Measurements from ENCODE around the gene DLG5.
"Not testable (repeated sequence)": the region's sequence is repeated elsewhere in the genome, so short reads cannot be mapped to it uniquely, and the experiment has no call there.

DLG5 gene

DNA sequence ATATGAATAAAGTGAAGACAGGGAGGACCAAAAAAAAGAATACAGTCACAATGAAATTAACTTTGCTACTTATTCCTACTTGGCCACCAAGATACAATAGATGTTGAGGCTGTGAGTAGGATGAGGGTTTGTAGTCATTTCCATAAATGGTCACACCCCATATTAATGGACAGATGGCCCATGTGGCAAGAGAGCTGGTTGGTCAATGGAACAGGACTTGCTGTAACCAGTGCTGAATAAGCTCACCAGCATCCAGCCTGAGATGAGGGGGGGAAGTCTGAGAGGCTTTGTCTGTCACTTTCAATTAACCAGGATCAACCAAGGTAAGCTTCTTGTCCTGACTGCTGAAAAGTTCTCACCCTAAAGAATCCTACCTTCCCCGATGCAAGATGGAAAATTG lies 158.5 kb downstream of the DLG5 start (continued):
- TF ChIP-seq, protein P1, sequence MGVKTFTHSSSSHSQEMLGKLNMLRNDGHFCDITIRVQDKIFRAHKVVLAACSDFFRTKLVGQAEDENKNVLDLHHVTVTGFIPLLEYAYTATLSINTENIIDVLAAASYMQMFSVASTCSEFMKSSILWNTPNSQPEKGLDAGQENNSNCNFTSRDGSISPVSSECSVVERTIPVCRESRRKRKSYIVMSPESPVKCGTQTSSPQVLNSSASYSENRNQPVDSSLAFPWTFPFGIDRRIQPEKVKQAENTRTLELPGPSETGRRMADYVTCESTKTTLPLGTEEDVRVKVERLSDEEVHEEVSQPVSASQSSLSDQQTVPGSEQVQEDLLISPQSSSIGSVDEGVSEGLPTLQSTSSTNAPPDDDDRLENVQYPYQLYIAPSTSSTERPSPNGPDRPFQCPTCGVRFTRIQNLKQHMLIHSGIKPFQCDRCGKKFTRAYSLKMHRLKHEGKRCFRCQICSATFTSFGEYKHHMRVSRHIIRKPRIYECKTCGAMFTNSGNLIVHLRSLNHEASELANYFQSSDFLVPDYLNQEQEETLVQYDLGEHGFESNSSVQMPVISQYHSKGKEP (tag by site-specific recombination; IDR thresholded peaks at IDR 0.05): no peak
- no peak for TF ChIP-seq SCRT2 (tag by site-specific recombination; IDR thresholded peaks at IDR 0.05)
- TF ChIP-seq, protein P2, sequence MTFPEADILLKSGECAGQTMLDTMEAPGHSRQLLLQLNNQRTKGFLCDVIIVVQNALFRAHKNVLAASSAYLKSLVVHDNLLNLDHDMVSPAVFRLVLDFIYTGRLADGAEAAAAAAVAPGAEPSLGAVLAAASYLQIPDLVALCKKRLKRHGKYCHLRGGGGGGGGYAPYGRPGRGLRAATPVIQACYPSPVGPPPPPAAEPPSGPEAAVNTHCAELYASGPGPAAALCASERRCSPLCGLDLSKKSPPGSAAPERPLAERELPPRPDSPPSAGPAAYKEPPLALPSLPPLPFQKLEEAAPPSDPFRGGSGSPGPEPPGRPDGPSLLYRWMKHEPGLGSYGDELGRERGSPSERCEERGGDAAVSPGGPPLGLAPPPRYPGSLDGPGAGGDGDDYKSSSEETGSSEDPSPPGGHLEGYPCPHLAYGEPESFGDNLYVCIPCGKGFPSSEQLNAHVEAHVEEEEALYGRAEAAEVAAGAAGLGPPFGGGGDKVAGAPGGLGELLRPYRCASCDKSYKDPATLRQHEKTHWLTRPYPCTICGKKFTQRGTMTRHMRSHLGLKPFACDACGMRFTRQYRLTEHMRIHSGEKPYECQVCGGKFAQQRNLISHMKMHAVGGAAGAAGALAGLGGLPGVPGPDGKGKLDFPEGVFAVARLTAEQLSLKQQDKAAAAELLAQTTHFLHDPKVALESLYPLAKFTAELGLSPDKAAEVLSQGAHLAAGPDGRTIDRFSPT (tag by site-specific recombination; IDR thresholded peaks at IDR 0.05): no peak

DNA sequence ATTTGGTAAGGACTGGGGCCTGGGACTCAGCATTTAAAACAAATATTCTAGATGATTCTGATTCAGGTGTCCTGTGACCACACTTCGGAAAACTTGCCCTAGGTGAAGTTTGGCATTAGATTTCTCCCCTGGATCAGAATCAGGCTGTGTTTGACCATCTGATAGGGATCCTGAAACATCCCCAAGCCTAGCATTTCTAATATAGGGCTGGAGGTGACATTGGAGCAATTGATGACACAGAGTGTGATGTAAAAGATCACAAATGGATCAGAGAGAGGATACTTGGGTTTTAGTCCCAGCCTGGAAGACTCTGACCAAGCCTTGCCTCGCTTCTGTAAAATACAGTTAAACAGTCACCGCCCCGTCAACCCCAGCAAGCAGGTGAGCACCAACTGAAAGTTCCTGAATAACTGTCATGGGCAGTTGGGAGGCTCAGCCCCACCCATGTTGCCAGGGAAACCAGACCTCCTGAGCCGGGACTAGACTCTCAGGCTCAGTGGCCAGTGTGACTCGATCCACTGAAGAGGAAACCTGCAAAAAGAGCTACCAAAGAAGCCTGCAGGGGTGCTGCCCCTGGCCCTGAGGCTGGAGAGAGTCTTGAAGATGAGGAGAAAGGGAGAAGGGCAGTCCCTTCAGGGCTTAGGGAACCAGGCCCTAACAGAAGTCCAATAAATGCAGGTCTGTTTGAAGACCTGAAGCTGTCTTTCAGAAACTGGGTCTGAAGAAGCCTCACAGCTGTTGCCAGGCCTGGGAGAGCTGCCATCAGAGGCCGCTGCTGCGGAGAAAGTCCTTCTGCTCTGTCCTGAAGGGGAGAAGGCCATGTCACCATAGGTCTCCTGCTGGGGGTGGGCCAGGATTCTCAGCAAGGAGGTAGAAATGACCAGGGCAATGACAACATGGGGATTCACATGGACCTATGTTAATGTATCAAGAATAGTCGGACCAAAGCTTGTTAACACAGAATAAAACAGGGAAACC lies 162.8 kb downstream of the DLG5 start:
- H3K4me1 ChIP-seq (ENCODE audit: control insufficient read depth, insufficient read depth, low read length): no peaks in the 10 kb centered on the region
- POLR2A ChIA-PET: no interaction called here
- no peak overlapping the region for H3K4me3 ChIP-seq (ENCODE audit: low read depth, low read length)
- CTCF ChIA-PET: interaction anchor here (0.7 kb wide), 1 partner anchor 598 kb away, joined by 3 read pairs; no protein-coding TSS in a partner anchor
- H3K9me3 ChIP-seq (ENCODE audit: control insufficient read depth, insufficient read depth, low read depth, low read length): no peaks in the 10 kb centered on the region
- H3K36me3 ChIP-seq (ENCODE audit: control insufficient read depth in 2 of 2, insufficient read depth in 1 of 2, low read length in 2 of 2): no peaks in the 10 kb centered on the region
- no peak for TF ChIP-seq ZFP69B (tag by site-specific recombination; IDR thresholded peaks at IDR 0.05)
- TF ChIP-seq ZNF2 (tag by site-specific recombination; IDR thresholded peaks at IDR 0.05): no peak
- TF ChIP-seq, protein P3, sequence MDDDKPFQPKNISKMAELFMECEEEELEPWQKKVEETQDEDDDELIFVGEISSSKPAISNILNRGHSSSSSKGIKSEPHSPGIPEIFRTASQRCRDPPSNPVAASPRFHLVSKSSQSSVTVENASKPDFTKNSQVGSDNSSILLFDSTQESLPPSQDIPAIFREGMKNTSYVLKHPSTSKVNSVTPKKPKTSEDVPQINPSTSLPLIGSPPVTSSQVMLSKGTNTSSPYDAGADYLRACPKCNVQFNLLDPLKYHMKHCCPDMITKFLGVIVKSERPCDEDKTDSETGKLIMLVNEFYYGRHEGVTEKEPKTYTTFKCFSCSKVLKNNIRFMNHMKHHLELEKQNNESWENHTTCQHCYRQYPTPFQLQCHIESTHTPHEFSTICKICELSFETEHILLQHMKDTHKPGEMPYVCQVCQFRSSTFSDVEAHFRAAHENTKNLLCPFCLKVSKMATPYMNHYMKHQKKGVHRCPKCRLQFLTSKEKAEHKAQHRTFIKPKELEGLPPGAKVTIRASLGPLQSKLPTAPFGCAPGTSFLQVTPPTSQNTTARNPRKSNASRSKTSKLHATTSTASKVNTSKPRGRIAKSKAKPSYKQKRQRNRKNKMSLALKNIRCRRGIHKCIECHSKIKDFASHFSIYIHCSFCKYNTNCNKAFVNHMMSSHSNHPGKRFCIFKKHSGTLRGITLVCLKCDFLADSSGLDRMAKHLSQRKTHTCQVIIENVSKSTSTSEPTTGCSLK (tag by site-specific recombination; IDR thresholded peaks at IDR 0.05): no peak
- no peak for TF ChIP-seq ZNF521 (tag by site-specific recombination; IDR thresholded peaks at IDR 0.05)
- peak; percentile 98 for TF ChIP-seq ZFP37 (tag by site-specific recombination; IDR thresholded peaks at IDR 0.05)
- H3K27ac ChIP-seq (ENCODE audit: extremely low read depth, low read depth, low read length): no peak overlapping the region

DNA sequence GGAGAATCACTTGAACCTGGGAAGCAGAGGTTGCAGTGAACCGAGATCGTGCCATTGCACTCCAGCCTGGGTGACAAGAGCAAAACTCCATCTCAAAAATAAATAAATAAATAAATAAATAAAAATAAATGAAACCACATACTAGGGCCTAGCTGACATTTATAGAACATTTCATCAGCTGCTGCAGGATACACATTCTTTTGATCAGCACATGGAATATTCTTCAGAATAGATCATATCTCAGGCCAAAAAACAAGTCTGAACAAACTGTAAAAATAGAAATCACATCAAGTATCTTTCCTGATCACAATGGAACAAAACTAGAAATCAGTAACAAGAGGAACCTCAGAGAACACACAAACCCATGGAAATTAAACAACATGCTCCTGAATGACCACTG lies 168.1 kb downstream of the DLG5 start:
- H3K9me3 ChIP-seq (ENCODE audit: control insufficient read depth, insufficient read depth, low read depth, low read length); H3K4me1 ChIP-seq (ENCODE audit: control insufficient read depth, insufficient read depth, low read length); H3K27ac ChIP-seq (ENCODE audit: extremely low read depth, low read depth, low read length); POLR2A ChIA-PET; H3K4me3 ChIP-seq (ENCODE audit: low read depth, low read length); H3K36me3 ChIP-seq (ENCODE audit: control insufficient read depth in 2 of 2, insufficient read depth in 1 of 2, low read length in 2 of 2): not testable (repeated sequence)
- CTCF ChIA-PET: interaction anchor here (2.7 to 2.8 kb wide), 2 partner anchors 35 to 40 kb away, joined by 18 to 44 read pairs; no protein-coding TSS in a partner anchor

DNA sequence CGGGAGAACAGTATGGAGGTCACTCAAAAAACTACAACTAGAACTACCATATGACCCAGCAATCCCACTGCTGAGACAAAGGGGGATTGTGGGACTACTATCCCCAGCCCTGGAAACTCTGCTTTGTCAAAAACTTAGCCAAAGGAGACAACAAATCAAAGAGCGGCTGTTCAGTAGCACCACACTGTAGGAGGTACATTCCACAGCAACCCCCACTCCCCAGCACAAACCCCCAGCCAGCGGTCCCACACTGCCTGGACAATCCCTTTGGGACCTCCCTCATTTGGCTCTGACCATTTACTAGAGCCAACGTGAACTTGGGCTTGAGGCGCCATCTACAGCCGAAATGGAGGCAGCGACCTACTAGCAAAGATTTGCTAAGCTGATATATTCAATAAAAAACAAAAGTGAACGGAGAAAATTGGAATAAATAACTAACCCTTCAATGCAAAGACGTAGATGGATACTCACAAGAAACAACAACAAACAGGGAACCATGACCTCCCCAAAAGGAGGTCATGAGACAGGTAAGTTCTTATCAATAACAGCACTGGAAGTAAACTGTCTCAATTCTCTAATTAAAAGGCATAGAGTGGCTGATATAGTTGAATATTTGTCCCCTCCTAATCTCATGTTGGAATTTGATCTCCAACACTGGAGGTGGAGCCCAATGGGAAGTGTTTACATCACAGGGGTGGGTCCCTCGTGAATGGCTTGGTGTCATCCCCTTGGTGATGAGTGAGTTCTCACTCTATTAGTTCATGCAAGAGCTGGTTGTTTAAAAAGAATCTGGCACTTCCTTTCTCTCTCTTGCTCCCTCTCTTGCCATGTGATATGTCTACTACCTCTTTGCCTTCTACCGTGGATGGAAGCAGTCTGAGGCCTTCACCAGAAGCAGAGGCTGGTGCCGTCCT lies 170.0 kb downstream of the DLG5 start:
- Histone ChIP-seq H3K36me3 (ENCODE audit: control insufficient read depth in 2 of 2, insufficient read depth in 1 of 2, low read length in 2 of 2) (no peaks in the 10 kb centered on the region), H3K9me3 (ENCODE audit: control insufficient read depth, insufficient read depth, low read depth, low read length) (no peaks in the 10 kb centered on the region), H3K4me1 (ENCODE audit: control insufficient read depth, insufficient read depth, low read length) (no peaks in the 10 kb centered on the region), H3K27ac (ENCODE audit: extremely low read depth, low read depth, low read length) (no peak overlapping the region), H3K4me3 (ENCODE audit: low read depth, low read length) (no peak overlapping the region)
- ChIA-PET CTCF (interaction anchor here (0.6 to 2.8 kb wide), 27 partner anchors 9 to 1456 kb away, joined by 3 to 44 read pairs (median 4); no protein-coding TSS in a partner anchor), POLR2A (no interaction called here)
- TF ChIP-seq GLIS2 (tag by site-specific recombination; IDR thresholded peaks at IDR 0.05): peak; percentile 56
- TF ChIP-seq ZNF76 (tag by site-specific recombination; IDR thresholded peaks at IDR 0.05; ENCODE audit: borderline replicate concordance, low read depth): peak; percentile 89
- TF ChIP-seq, protein P4, sequence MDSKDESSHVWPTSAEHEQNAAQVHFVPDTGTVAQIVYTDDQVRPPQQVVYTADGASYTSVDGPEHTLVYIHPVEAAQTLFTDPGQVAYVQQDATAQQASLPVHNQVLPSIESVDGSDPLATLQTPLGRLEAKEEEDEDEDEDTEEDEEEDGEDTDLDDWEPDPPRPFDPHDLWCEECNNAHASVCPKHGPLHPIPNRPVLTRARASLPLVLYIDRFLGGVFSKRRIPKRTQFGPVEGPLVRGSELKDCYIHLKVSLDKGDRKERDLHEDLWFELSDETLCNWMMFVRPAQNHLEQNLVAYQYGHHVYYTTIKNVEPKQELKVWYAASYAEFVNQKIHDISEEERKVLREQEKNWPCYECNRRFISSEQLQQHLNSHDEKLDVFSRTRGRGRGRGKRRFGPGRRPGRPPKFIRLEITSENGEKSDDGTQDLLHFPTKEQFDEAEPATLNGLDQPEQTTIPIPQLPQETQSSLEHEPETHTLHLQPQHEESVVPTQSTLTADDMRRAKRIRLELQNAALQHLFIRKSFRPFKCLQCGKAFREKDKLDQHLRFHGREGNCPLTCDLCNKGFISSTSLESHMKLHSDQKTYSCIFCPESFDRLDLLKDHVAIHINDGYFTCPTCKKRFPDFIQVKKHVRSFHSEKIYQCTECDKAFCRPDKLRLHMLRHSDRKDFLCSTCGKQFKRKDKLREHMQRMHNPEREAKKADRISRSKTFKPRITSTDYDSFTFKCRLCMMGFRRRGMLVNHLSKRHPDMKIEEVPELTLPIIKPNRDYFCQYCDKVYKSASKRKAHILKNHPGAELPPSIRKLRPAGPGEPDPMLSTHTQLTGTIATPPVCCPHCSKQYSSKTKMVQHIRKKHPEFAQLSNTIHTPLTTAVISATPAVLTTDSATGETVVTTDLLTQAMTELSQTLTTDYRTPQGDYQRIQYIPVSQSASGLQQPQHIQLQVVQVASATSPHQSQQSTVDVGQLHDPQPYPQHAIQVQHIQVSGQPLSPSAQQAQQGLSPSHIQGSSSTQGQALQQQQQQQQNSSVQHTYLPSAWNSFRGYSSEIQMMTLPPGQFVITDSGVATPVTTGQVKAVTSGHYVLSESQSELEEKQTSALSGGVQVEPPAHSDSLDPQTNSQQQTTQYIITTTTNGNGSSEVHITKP (tag by site-specific recombination; IDR thresholded peaks at IDR 0.05): peak; percentile 99
- TF ChIP-seq KLF1 (tag by site-specific recombination; IDR thresholded peaks at IDR 0.05): 0 out of 2 replicates have a peak, but pooled peaks have one; percentile 27
- no peak for TF ChIP-seq ZNF530 (tag by site-specific recombination; IDR thresholded peaks at IDR 0.05; ENCODE audit: low read depth)
- TF ChIP-seq, protein P5, sequence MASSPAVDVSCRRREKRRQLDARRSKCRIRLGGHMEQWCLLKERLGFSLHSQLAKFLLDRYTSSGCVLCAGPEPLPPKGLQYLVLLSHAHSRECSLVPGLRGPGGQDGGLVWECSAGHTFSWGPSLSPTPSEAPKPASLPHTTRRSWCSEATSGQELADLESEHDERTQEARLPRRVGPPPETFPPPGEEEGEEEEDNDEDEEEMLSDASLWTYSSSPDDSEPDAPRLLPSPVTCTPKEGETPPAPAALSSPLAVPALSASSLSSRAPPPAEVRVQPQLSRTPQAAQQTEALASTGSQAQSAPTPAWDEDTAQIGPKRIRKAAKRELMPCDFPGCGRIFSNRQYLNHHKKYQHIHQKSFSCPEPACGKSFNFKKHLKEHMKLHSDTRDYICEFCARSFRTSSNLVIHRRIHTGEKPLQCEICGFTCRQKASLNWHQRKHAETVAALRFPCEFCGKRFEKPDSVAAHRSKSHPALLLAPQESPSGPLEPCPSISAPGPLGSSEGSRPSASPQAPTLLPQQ (tag by site-specific recombination; IDR thresholded peaks at IDR 0.05): peak; percentile 50; the same call in 1 of the 2 replicates

All from HEK293 (cell line).